OCI-LY1 (cell line): ENCODE data around the gene TTC38.

Experiments
- EZH2 ChIP-seq: fragments of 200-600 bp; sonication (generic), shearing (Covaris generic); IDR thresholded peaks from 2 replicates; pipeline ENCODE4 v1.8.0; 2017; ENCODE audit warnings: borderline replicate concordance, mixed run types, mild to moderate bottlenecking, antibody characterized with exemption, low read length, moderate library complexity, mixed read lengths
- TF ChIP-seq, protein P1 (sequence below): fragments of 200-600 bp; sonication (generic), shearing (Covaris generic); IDR thresholded peaks from 2 replicates; pipeline ENCODE4 v1.5.1; 2017; ENCODE audit warnings: mild to moderate bottlenecking, antibody characterized with exemption, low read length, moderate library complexity, mixed read lengths

DNA sequence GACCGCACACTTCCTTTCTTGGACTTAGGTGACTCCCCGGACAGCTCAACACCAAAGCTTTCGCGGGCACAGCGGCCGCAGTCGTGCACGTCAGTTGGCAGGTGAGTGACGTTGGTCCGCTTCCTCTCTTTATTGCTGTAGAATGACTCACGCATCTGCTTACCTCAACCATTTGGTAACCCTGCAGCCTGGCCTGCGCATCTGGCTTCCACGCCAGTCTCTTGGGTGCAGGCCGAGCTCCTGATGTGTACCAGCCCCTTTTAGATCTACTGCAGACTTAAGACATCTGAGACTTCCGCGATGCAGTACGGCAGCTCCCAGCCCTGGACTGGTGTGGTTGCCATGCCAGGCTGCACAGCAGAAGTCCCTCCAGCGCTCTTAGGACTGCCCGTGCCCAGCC, 55.4 kb downstream of the TTC38 start:
- TF ChIP-seq, protein P1, sequence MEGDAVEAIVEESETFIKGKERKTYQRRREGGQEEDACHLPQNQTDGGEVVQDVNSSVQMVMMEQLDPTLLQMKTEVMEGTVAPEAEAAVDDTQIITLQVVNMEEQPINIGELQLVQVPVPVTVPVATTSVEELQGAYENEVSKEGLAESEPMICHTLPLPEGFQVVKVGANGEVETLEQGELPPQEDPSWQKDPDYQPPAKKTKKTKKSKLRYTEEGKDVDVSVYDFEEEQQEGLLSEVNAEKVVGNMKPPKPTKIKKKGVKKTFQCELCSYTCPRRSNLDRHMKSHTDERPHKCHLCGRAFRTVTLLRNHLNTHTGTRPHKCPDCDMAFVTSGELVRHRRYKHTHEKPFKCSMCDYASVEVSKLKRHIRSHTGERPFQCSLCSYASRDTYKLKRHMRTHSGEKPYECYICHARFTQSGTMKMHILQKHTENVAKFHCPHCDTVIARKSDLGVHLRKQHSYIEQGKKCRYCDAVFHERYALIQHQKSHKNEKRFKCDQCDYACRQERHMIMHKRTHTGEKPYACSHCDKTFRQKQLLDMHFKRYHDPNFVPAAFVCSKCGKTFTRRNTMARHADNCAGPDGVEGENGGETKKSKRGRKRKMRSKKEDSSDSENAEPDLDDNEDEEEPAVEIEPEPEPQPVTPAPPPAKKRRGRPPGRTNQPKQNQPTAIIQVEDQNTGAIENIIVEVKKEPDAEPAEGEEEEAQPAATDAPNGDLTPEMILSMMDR: no peak
- TF ChIP-seq EZH2: no peak
